ENCODE measurements around the gene BTD. TPM values are rescaled to one million over a fixed set of nuclear protein-coding genes. Genes with fewer than 3 reads are reported as not detected.

The BTD gene
- total RNA-seq, 1 experiment from 2014 or later: 5.6 TPM

DNA sequence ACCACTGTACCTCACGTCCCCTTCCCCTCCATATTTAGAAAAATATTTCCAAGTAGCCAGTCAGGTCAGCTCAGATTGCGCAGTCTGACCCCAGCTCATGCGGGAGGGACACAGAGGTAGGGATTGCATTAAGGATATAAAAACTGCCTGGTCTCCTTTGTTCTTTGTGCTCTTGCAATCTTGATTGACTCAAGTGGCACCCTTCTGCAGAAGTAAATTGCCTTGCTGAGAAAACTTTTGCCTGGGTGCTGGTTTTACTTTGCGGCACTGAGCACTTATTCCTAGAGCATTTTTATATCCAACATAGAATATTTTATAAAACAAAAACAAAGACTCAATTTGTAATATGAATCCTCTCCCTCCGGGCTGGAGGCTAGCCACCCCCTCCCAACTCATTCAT is 54.8 kb downstream of the BTD start:
- intact Hi-C loops (cut with micrococcal nuclease; ENCODE audit: unreplicated experiment): no loop called here

GRCh38 chr3:15657016-15657415 is 55.5 kb downstream of the BTD start:
- intact Hi-C loops (cut with micrococcal nuclease; ENCODE audit: unreplicated experiment): no loop called here
- Histone ChIP-seq H3K27ac (ENCODE audit: low read depth, low read length, poor library complexity, severe bottlenecking) (no peak overlapping the region), H3K4me1 (ENCODE audit: insufficient read depth, low read length, poor library complexity, severe bottlenecking) (no peaks in the 10 kb centered on the region), H3K9me3 (ENCODE audit: low read depth, low read length, poor library complexity, severe bottlenecking) (peaks cover 17% of the 10 kb centered on the region), H3K36me3 (ENCODE audit: insufficient read depth, low read length, poor library complexity, severe bottlenecking) (no peaks in the 10 kb centered on the region), H3K27me3 (replicated peaks; ENCODE audit: insufficient read depth, low read depth, low read length, poor library complexity) (no peaks in the 10 kb centered on the region), H3K4me3 (ENCODE audit: low read depth, low read length, poor library complexity, severe bottlenecking) (no peak overlapping the region)
- TF ChIP-seq EZH2 (IDR thresholded peaks at IDR 0.05; ENCODE audit: borderline replicate concordance, low read depth, low read length, poor library complexity, severe bottlenecking) (no peak), CTCF (conservative IDR thresholded peaks at IDR 0.05; ENCODE audit: low read depth, low read length) (no peak)
- BruUV-seq (replicated peaks): no TSS peak
- CTCF ChIA-PET: no interaction called here
- peak; percentile 31 for DNase-seq (ENCODE audit: low spot score)
- POLR2A ChIA-PET (ENCODE audit: low non-redundant PET): no interaction called here

More for the DNA sequence above, 54.8 kb downstream of the BTD start:
- Histone ChIP-seq H3K4me3 (ENCODE audit: low read depth, low read length, poor library complexity, severe bottlenecking) (no peak overlapping the region), H3K9me3 (ENCODE audit: low read depth, low read length, poor library complexity, severe bottlenecking) (peaks cover 17% of the 10 kb centered on the region), H3K27ac (ENCODE audit: low read depth, low read length, poor library complexity, severe bottlenecking) (no peak overlapping the region), H3K27me3 (replicated peaks; ENCODE audit: insufficient read depth, low read depth, low read length, poor library complexity) (no peaks in the 10 kb centered on the region), H3K4me1 (ENCODE audit: insufficient read depth, low read length, poor library complexity, severe bottlenecking) (no peaks in the 10 kb centered on the region), H3K36me3 (ENCODE audit: insufficient read depth, low read length, poor library complexity, severe bottlenecking) (no peaks in the 10 kb centered on the region)
- DNase-seq (ENCODE audit: low spot score): no peak
- no TSS peak for BruUV-seq (replicated peaks)
- TF ChIP-seq EZH2 (IDR thresholded peaks at IDR 0.05; ENCODE audit: borderline replicate concordance, low read depth, low read length, poor library complexity, severe bottlenecking) (no peak), CTCF (conservative IDR thresholded peaks at IDR 0.05; ENCODE audit: low read depth, low read length) (no peak)
- ChIA-PET POLR2A (ENCODE audit: low non-redundant PET) (no interaction called here), CTCF (no interaction called here)

DNA sequence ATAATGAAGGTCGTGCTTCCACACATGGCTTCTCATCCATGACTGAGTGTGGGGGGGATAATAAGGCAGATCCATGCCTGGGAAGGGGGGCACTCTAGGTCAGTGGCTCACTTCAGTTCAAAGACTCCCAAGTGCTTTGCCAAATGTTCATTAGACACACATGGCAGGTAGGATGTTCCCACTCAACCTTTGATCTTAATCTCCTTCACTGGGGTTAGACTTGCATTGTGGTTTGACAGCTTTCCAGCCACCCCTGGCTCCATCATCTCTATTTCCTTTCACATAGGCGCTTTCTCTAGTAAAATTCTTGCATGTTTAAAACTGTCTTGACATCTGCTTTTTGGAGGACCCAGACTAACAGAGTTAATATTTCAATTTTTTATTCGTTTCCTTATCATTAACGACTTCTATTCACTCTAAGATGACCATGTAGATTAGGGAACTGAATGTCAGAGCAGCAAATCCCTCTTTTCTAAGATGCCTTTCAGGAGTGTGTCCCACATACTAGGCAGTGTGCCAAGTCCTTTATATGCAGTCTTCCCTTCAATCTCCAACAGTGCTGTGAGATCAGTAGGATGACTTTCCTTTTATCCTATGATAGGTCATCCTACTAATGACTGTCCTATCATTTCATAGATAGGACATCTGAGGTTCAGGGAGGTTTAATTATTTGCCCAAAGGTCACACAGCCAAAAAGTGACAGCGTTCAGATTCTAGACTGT is 57.9 kb downstream of the BTD start:
- TF ChIP-seq CTCF (conservative IDR thresholded peaks at IDR 0.05; ENCODE audit: low read depth, low read length) (no peak), EZH2 (IDR thresholded peaks at IDR 0.05; ENCODE audit: borderline replicate concordance, low read depth, low read length, poor library complexity, severe bottlenecking) (no peak)
- Histone ChIP-seq H3K4me1 (ENCODE audit: insufficient read depth, low read length, poor library complexity, severe bottlenecking) (no peaks in the 10 kb centered on the region), H3K4me3 (ENCODE audit: low read depth, low read length, poor library complexity, severe bottlenecking) (no peak overlapping the region), H3K27ac (ENCODE audit: low read depth, low read length, poor library complexity, severe bottlenecking) (no peak overlapping the region), H3K36me3 (ENCODE audit: insufficient read depth, low read length, poor library complexity, severe bottlenecking) (no peaks in the 10 kb centered on the region), H3K9me3 (ENCODE audit: low read depth, low read length, poor library complexity, severe bottlenecking) (peaks cover 17% of the 10 kb centered on the region), H3K27me3 (replicated peaks; ENCODE audit: insufficient read depth, low read depth, low read length, poor library complexity) (no peaks in the 10 kb centered on the region)
- no TSS peak for BruUV-seq (replicated peaks)
- peak; percentile 73 for DNase-seq (ENCODE audit: low spot score)
- intact Hi-C loops (cut with micrococcal nuclease; ENCODE audit: unreplicated experiment): no loop called here
- POLR2A ChIA-PET (ENCODE audit: low non-redundant PET): no interaction called here
- CTCF ChIA-PET: no interaction called here

Measured in A673 (cell line).